T follicular helper cell (primary cell): Measurements from ENCODE around the gene GIGYF1.
"Not testable (repeated sequence)": the region's sequence is repeated elsewhere in the genome, so short reads cannot be mapped to it uniquely, and the experiment has no call there.

Experiments used
- DNase-seq: peaks from one replicate; pipeline ENCODE4 v3.0.0-alpha.2; 2020; ENCODE audit warnings: low read depth
- total RNA-seq, 2 experiments: gene quantifications; one replicate each; lab custom pipeline; 2026; lab: John Stamatoyannopoulos, UW

Gene GIGYF1
- total RNA-seq, result 120 to 233 reads per million in 2 experiments

GRCh38 chr7:100694098-100694745 is at the start of gene GIGYF1:
Gene GIGYF1 (minus strand): TSS chr7:100694250. CDS start chr7:100688238, 6,012 bp downstream.
- peak; percentile 65 for DNase-seq

GRCh38 chr7:100739934-100740333 is 45.9 kb upstream of the GIGYF1 start:
- DNase-seq, result no peak

GRCh38 chr7:100736671-100737070 is 42.6 kb upstream of the GIGYF1 start:
- DNase-seq, result no peak

- no peak for DNase-seq
Observed at GRCh38 chr7:100735730-100736129, 41.7 kb upstream of the GIGYF1 start.

GRCh38 chr7:100731937-100732636 is 38.0 kb upstream of the GIGYF1 start:
- DNase-seq, result no peak

GRCh38 chr7:100730136-100730800 is 36.2 kb upstream of the GIGYF1 start:
- DNase-seq, result no peak

GRCh38 chr7:100728196-100728595 is 34.1 kb upstream of the GIGYF1 start:
- no peak for DNase-seq

- DNase-seq, result no peak
Observed at GRCh38 chr7:100726996-100727761, 33.1 kb upstream of the GIGYF1 start.

- not testable (repeated sequence) for DNase-seq
Observed at GRCh38 chr7:100724364-100724763, 30.3 kb upstream of the GIGYF1 start.

- no peak for DNase-seq
Observed at GRCh38 chr7:100723732-100724275, 29.8 kb upstream of the GIGYF1 start.

- no peak for DNase-seq
Observed at GRCh38 chr7:100722480-100723212, 28.6 kb upstream of the GIGYF1 start.

GRCh38 chr7:100721505-100721812 is 27.4 kb upstream of the GIGYF1 start:
- DNase-seq, result no peak

GRCh38 chr7:100720671-100721504 is 26.8 kb upstream of the GIGYF1 start:
- DNase-seq, result no peak

- no peak for DNase-seq
Observed at GRCh38 chr7:100720279-100720670, 26.2 kb upstream of the GIGYF1 start, which contains the start of gene EPO. Gene EPO (plus strand): TSS chr7:100720468. CDS start chr7:100720981, 513 bp downstream.

- DNase-seq, result no peak
Observed at GRCh38 chr7:100719523-100720278, 25.7 kb upstream of the GIGYF1 start.

GRCh38 chr7:100717073-100717472 is 23.0 kb upstream of the GIGYF1 start:
- DNase-seq, result not testable (repeated sequence)

- DNase-seq, result no peak
Observed at GRCh38 chr7:100714725-100715124, 20.7 kb upstream of the GIGYF1 start.

- DNase-seq, result no peak
Observed at GRCh38 chr7:100711369-100711768, 17.3 kb upstream of the GIGYF1 start.

- DNase-seq, result no peak
Observed at GRCh38 chr7:100710452-100710851, 16.4 kb upstream of the GIGYF1 start.

GRCh38 chr7:100708395-100708794 is 14.3 kb upstream of the GIGYF1 start:
- DNase-seq, result no peak
